ENCODE measurements around the gene NR2F1.

DNA sequence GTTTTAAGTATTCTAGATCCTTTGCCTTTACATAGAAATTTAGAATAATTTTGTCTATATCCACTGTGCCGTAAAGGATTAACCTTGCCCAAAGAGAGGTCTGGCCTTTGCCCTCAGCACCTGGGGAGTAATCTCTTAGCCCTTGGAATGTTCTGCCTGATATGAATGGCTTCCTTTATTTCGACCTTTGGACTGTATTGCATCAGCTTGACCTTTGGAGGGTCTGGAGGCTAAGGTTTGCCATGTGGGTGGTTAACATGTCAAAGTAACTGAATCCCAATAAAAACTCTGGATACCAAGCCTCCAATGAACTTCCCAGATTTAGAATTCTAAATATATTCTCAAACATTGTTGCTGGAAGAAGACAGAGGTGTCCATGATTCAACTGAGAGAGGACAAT, 54.7 kb downstream of the NR2F1 start:
- TF ChIP-seq ARNT (IDR thresholded peaks at IDR 0.05) (no peak), CTBP1 (IDR thresholded peaks at IDR 0.05; ENCODE audit: borderline replicate concordance) (no peak), HDGF (IDR thresholded peaks at IDR 0.05; ENCODE audit: borderline replicate concordance) (no peak), ELF4 (IDR thresholded peaks at IDR 0.05) (no peak)
